ENCODE results near the gene LTA. TPM values are rescaled to one million over a fixed set of nuclear protein-coding genes. Genes with fewer than 3 reads are reported as not detected.

The LTA gene
- total RNA-seq, 1 experiment from 2014 or later = not detected

- Mint-ChIP-seq H3K4me3 (ENCODE audit: low read depth, unreplicated experiment) (peak overlapping the region; percentile 84), H3K9me3 (ENCODE audit: low read depth, unreplicated experiment) (no peaks in the 10 kb centered on the region), H3K27me3 (ENCODE audit: unreplicated experiment) (peaks cover 1% of the 10 kb centered on the region)
Measured at GRCh38 chr6:31621991-31622390, 49.9 kb downstream of the LTA start.

GRCh38 chr6:31622684-31623091 lies 50.6 kb downstream of the LTA start:
- H3K9me3 Mint-ChIP-seq (ENCODE audit: low read depth, unreplicated experiment) = no peaks in the 10 kb centered on the region
- CTCF ChIA-PET = interaction anchor here (0.6 to 2.9 kb wide), 6 partner anchors 13 to 163 kb away, joined by 3 to 15 read pairs (median 3); partner anchors contain the start of gene BAG6
- TF ChIP-seq CTCF (IDR thresholded peaks at IDR 0.05; ENCODE audit: unreplicated experiment) = no peak
- no TSS peak for BruUV-seq (replicated peaks)
- H3K36me3 Mint-ChIP-seq (ENCODE audit: insufficient read depth, unreplicated experiment) = peaks cover 80% of the 10 kb centered on the region
- peak overlapping the region; percentile 87 for H3K27ac Mint-ChIP-seq (ENCODE audit: unreplicated experiment)
- peaks cover 18% of the 10 kb centered on the region for H3K4me1 Mint-ChIP-seq (ENCODE audit: low read depth, unreplicated experiment)
- H3K4me3 Mint-ChIP-seq (ENCODE audit: low read depth, unreplicated experiment) = peak overlapping the region; percentile 84
- peak; percentile 51 for DNase-seq
- no peaks in the 10 kb centered on the region for H3K27me3 Mint-ChIP-seq (ENCODE audit: unreplicated experiment)
- intact Hi-C loops (cut with micrococcal nuclease; ENCODE audit: unreplicated experiment) = no loop called here

More at GRCh38 chr6:31621991-31622390, 49.9 kb downstream of the LTA start:
- CTCF ChIA-PET = interaction anchor here (0.8 to 2.9 kb wide), 5 partner anchors 12 to 117 kb away, joined by 3 to 15 read pairs (median 3); partner anchors contain the start of gene BAG6
- BruUV-seq (replicated peaks) = no TSS peak
- Mint-ChIP-seq H3K36me3 (ENCODE audit: insufficient read depth, unreplicated experiment) (peaks cover 73% of the 10 kb centered on the region), H3K4me1 (ENCODE audit: low read depth, unreplicated experiment) (peaks cover 13% of the 10 kb centered on the region), H3K27ac (ENCODE audit: unreplicated experiment) (peak overlapping the region; percentile 87)
- no peak for DNase-seq
- intact Hi-C loops (cut with micrococcal nuclease; ENCODE audit: unreplicated experiment) = no loop called here
- no peak for TF ChIP-seq CTCF (IDR thresholded peaks at IDR 0.05; ENCODE audit: unreplicated experiment)

Other genes starting within 250 kb of the LTA start
- gene HLA-B, start 215.1 kb upstream of the LTA start, total RNA-seq (2022) = 1,078 and 2,594 TPM in 2 replicates
- gene MICA, start 168.7 kb upstream of the LTA start, total RNA-seq (2022) = 70.2 and 77.1 TPM in 2 replicates
- 59.3 and 64.3 TPM in 2 replicates for gene MICB, start 74.1 kb upstream of the LTA start, total RNA-seq (2022)
- not detected in 2 replicates for gene MCCD1, start 43.3 kb upstream of the LTA start, total RNA-seq (2022)
- 631 and 646 TPM in 2 replicates for gene DDX39B, start 30.3 kb upstream of the LTA start, total RNA-seq (2022)
- 1.0 and 1.5 TPM in 2 replicates for gene ATP6V1G2, start 25.7 kb upstream of the LTA start, total RNA-seq (2022)
- 33.5 and 34.0 TPM in 2 replicates for gene NFKBIL1, start 24.7 kb upstream of the LTA start, total RNA-seq (2022)
- 0.22 and 0.68 TPM in 2 replicates for gene TNF, start 3.3 kb downstream of the LTA start, total RNA-seq (2022)
- gene LTB, start 10.1 kb downstream of the LTA start, total RNA-seq (2022) = 0.44 and 1.4 TPM in 2 replicates
- 0.94 TPM in 1 of 2 replicates, not detected in the other for gene LST1, start 14.0 kb downstream of the LTA start, total RNA-seq (2022)
- gene NCR3, start 20.7 kb downstream of the LTA start, total RNA-seq (2022) = not detected in 2 replicates
- gene AIF1, start 42.9 kb downstream of the LTA start, total RNA-seq (2022) = not detected in 2 replicates
- gene PRRC2A, start 48.4 kb downstream of the LTA start, total RNA-seq (2022) = 473 and 509 TPM in 2 replicates
- 617 and 663 TPM in 2 replicates for gene BAG6, start 80.4 kb downstream of the LTA start, total RNA-seq (2022)
- 2.6 and 3.6 TPM in 2 replicates for gene APOM, start 83.6 kb downstream of the LTA start, total RNA-seq (2022)
- gene C6orf47, start 88.5 kb downstream of the LTA start, total RNA-seq (2022) = 40.3 and 42.9 TPM in 2 replicates
- gene GPANK1, start 92.7 kb downstream of the LTA start, total RNA-seq (2022) = 32.2 and 35.6 TPM in 2 replicates
- 337 and 357 TPM in 2 replicates for gene CSNK2B, start 93.8 kb downstream of the LTA start, total RNA-seq (2022)
- gene LY6G5B, start 97.7 kb downstream of the LTA start, total RNA-seq (2022) = 44.6 and 45.1 TPM in 2 replicates
- gene LY6G5C, start 108.8 kb downstream of the LTA start, total RNA-seq (2022) = 4.9 and 5.4 TPM in 2 replicates
- gene ABHD16A, start 131.0 kb downstream of the LTA start, total RNA-seq (2022) = 89.9 and 99.1 TPM in 2 replicates
- not detected in 2 replicates for gene LY6G6F, start 134.6 kb downstream of the LTA start, total RNA-seq (2022)
- gene LY6G6D, start 143.1 kb downstream of the LTA start, total RNA-seq (2022) = not detected in 2 replicates
- gene LY6G6C, start 149.5 kb downstream of the LTA start, total RNA-seq (2022) = 1.0 TPM in 1 of 2 replicates, not detected in the other
- gene MPIG6B, start 151.1 kb downstream of the LTA start, total RNA-seq (2022) = not detected in 2 replicates
- 81.4 and 89.6 TPM in 2 replicates for gene DDAH2, start 157.0 kb downstream of the LTA start, total RNA-seq (2022)
- gene CLIC1, start 164.2 kb downstream of the LTA start, total RNA-seq (2022) = 943 and 1,109 TPM in 2 replicates
- gene MSH5, start 167.7 kb downstream of the LTA start, total RNA-seq (2022) = 156 and 176 TPM in 2 replicates
- 26.6 and 30.3 TPM in 2 replicates for gene SAPCD1, start 190.4 kb downstream of the LTA start, total RNA-seq (2022)
- gene VWA7, start 205.0 kb downstream of the LTA start, total RNA-seq (2022) = 22.1 and 37.6 TPM in 2 replicates
- 316 and 331 TPM in 2 replicates for gene VARS1, start 223.5 kb downstream of the LTA start, total RNA-seq (2022)
- gene LSM2, start 234.7 kb downstream of the LTA start, total RNA-seq (2022) = 126 and 144 TPM in 2 replicates
- 4.2 and 4.3 TPM in 2 replicates for gene HSPA1L, start 243.0 kb downstream of the LTA start, total RNA-seq (2022)
- gene HSPA1A, start 243.3 kb downstream of the LTA start, total RNA-seq (2022) = 1,238 and 1,263 TPM in 2 replicates